ENCODE measurements around the gene SLC16A8.

SLC16A8 gene

GRCh38 chr22:38065539-38065938 is 18.4 kb downstream of the SLC16A8 start:
- TF ChIP-seq CTCF (IDR thresholded peaks at IDR 0.05; ENCODE audit: insufficient read depth, low read depth, low read length, missing control alignments) = no peak
- H3K4me3 ChIP-seq (ENCODE audit: low read length) = no peak overlapping the region
- no peak for DNase-seq (ENCODE audit: low read depth)

- DNase-seq (ENCODE audit: low read depth) = no peak
- no peak for TF ChIP-seq CTCF (IDR thresholded peaks at IDR 0.05; ENCODE audit: insufficient read depth, low read depth, low read length, missing control alignments)
Observed at GRCh38 chr22:38062791-38063190, 21.2 kb downstream of the SLC16A8 start.

GRCh38 chr22:38056969-38057891 is 26.8 kb downstream of the SLC16A8 start, which contains the start of gene PICK1:
Gene PICK1, plus strand, starts transcription at chr22:38057404. Its CDS starts 406 bp downstream, at chr22:38057810.
- peak; percentile 92 for DNase-seq (ENCODE audit: low read depth)
- H3K4me3 ChIP-seq (ENCODE audit: low read length) = peak within 1 kb of the TSS; percentile 81
- TF ChIP-seq CTCF (IDR thresholded peaks at IDR 0.05; ENCODE audit: insufficient read depth, low read depth, low read length, missing control alignments) = no peak

More at GRCh38 chr22:38062791-38063190, 21.2 kb downstream of the SLC16A8 start:
- H3K4me3 ChIP-seq (ENCODE audit: low read length) = no peak overlapping the region

- no peak overlapping the region for H3K4me3 ChIP-seq (ENCODE audit: low read length)
- peak; percentile 70 for DNase-seq (ENCODE audit: low read depth)
- TF ChIP-seq CTCF (IDR thresholded peaks at IDR 0.05; ENCODE audit: insufficient read depth, low read depth, low read length, missing control alignments) = peak; percentile 71
Observed at GRCh38 chr22:38051900-38052862, 31.8 kb downstream of the SLC16A8 start.

GRCh38 chr22:38051261-38051660 is 32.7 kb downstream of the SLC16A8 start:
- H3K4me3 ChIP-seq (ENCODE audit: low read length) = no peak overlapping the region
- TF ChIP-seq CTCF (IDR thresholded peaks at IDR 0.05; ENCODE audit: insufficient read depth, low read depth, low read length, missing control alignments) = no peak
- DNase-seq (ENCODE audit: low read depth) = no peak

- no peak for DNase-seq (ENCODE audit: low read depth)
- TF ChIP-seq CTCF (IDR thresholded peaks at IDR 0.05; ENCODE audit: insufficient read depth, low read depth, low read length, missing control alignments) = no peak
- no peak overlapping the region for H3K4me3 ChIP-seq (ENCODE audit: low read length)
Observed at GRCh38 chr22:38050720-38051119, 33.3 kb downstream of the SLC16A8 start.

Data from epithelial cell of esophagus (primary cell).